Astrocyte (in vitro differentiated cells and primary cell): ENCODE data around the gene MAN1B1. TPM values are rescaled to one million over a fixed set of nuclear protein-coding genes. Genes with fewer than 3 reads are reported as not detected.

Source experiments
- DNase-seq: peaks from one replicate; pipeline ENCODE4 v3.0.0-alpha.2; 2010; ENCODE audit warnings: low read depth
- FAIRE-seq: peaks from 2 replicates; lab custom pipeline; 2011; peaks lifted over from hg19 to GRCh38; lab: Jason Lieb, UNC
- H2AFZ ChIP-seq: 2 replicates; pipeline ENCODE4 v1.6.0; 2012; ENCODE audit warnings: low read depth, low read length, inconsistent platforms
- H3K27ac ChIP-seq: 2 replicates; pipeline ENCODE4 v1.5.1; 2011; ENCODE audit warnings: low read depth, low read length, inconsistent platforms
- H3K27me3 ChIP-seq: 2 replicates; pipeline ENCODE4 v1.6.0; 2011; ENCODE audit warnings: low read length, inconsistent platforms; ENCODE audit not compliant: insufficient read depth
- H3K36me3 ChIP-seq: 2 replicates; pipeline ENCODE4 v1.5.1; 2011; ENCODE audit warnings: low read length, inconsistent platforms; ENCODE audit not compliant: insufficient read depth
- H3K4me1 ChIP-seq: 2 replicates; pipeline ENCODE4 v1.5.1; 2011; ENCODE audit warnings: low read length, inconsistent platforms; ENCODE audit not compliant: insufficient read depth
- H3K4me2 ChIP-seq: 2 replicates; pipeline ENCODE4 v1.6.0; 2012; ENCODE audit warnings: low read length, inconsistent platforms
- H3K4me3 ChIP-seq: 2 replicates; pipeline ENCODE4 v1.5.1; 2011; ENCODE audit warnings: low read depth, mild to moderate bottlenecking, low read length, inconsistent platforms; ENCODE audit not compliant: insufficient read depth
- H3K79me2 ChIP-seq: 2 replicates; pipeline ENCODE4 v1.6.0; 2012; ENCODE audit warnings: mild to moderate bottlenecking, low read length, inconsistent platforms; ENCODE audit not compliant: insufficient read depth
- H3K9ac ChIP-seq: 2 replicates; pipeline ENCODE4 v1.6.0; 2012; ENCODE audit warnings: mild to moderate bottlenecking, low read length, inconsistent platforms
- H3K9me3 ChIP-seq: 2 replicates; pipeline ENCODE4 v1.5.1; 2012; ENCODE audit warnings: low read depth, mild to moderate bottlenecking, low read length, inconsistent platforms; ENCODE audit not compliant: insufficient read depth
- H4K20me1 ChIP-seq: 2 replicates; pipeline ENCODE4 v1.6.0; 2012; ENCODE audit warnings: low read length, inconsistent platforms; ENCODE audit not compliant: insufficient read depth
- H3K27ac Mint-ChIP-seq: one replicate; pipeline ENCODE4 v1.8.0; 2021; ENCODE audit warnings: mild to moderate bottlenecking, mixed read lengths; ENCODE audit not compliant: unreplicated experiment
- H3K27me3 Mint-ChIP-seq: one replicate; pipeline ENCODE4 v1.8.0; 2021; ENCODE audit warnings: low read depth, mixed read lengths; ENCODE audit not compliant: unreplicated experiment
- H3K36me3 Mint-ChIP-seq: one replicate; pipeline ENCODE4 v1.8.0; 2021; ENCODE audit warnings: low read depth, mixed read lengths; ENCODE audit not compliant: unreplicated experiment
- H3K4me1 Mint-ChIP-seq: one replicate; pipeline ENCODE4 v1.8.0; 2021; ENCODE audit warnings: low read depth, mixed read lengths; ENCODE audit not compliant: unreplicated experiment
- H3K4me3 Mint-ChIP-seq: one replicate; pipeline ENCODE4 v1.8.0; 2021; ENCODE audit warnings: mild to moderate bottlenecking, moderate library complexity, mixed read lengths; ENCODE audit not compliant: unreplicated experiment
- H3K9me3 Mint-ChIP-seq: one replicate; pipeline ENCODE4 v1.8.0; 2021; ENCODE audit warnings: mild to moderate bottlenecking, mixed read lengths; ENCODE audit not compliant: unreplicated experiment
- CTCF ChIP-seq: IDR thresholded peaks from 2 replicates; pipeline ENCODE4 v1.5.1; 2011; ENCODE audit warnings: low read depth, mild to moderate bottlenecking, inconsistent platforms, low read length, moderate library complexity; ENCODE audit not compliant: insufficient read depth
- EZH2 ChIP-seq: IDR thresholded peaks from 2 replicates; pipeline ENCODE4 v1.6.1; 2012; ENCODE audit warnings: mild to moderate bottlenecking, low read length, inconsistent platforms; ENCODE audit not compliant: insufficient read depth
- total RNA-seq: library from RNA; stranded (reverse); gene quantifications from 2 replicates; pipeline ENCODE4 v1.2.1, GENCODE V29; 2021

MAN1B1 gene
- total RNA-seq, 1 donor from 2014 or later = 69.2 TPM

DNA sequence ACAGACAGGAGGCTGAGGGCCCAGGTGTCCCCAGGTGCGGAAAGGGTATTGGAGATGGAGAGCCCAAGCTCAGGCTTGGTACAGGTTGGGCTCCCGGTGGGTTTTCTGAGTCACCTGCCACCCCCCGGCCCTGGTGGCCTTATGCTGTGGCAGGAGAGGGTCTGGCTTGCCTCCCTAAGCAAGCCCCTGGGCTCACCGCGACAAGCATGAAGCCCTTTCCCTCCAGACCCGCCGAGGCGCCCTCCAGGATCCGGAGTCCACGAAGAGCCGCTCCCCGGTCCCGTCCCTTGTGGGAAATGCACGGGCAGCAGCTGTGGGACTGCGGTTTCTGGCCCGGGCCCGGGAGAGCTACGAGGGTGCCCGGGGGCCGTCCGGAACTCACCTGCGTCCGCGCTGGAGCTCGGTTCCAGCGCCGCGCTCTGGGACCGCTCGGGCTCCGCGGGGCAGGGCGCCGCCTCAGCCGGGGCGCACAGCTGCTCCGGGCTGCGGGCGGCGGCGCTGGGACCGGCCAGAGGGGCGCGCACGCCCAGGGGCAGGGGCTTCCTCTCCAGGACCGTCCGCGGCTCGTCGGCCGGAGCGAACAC is 17.2 kb upstream of the MAN1B1 start:
- Histone ChIP-seq H3K27me3 (no peaks in the 10 kb centered on the region), H3K4me3 (peak overlapping the region; percentile 61), H3K36me3 (no peaks in the 10 kb centered on the region), H2AFZ (no peak overlapping the region), H3K79me2 (no peaks in the 10 kb centered on the region), H3K9ac (no peak overlapping the region), H3K4me1 (peaks cover 9% of the 10 kb centered on the region), H3K9me3 (no peaks in the 10 kb centered on the region), H4K20me1 (peaks cover 14% of the 10 kb centered on the region), H3K4me2 (peak overlapping the region; percentile 86), H3K27ac (no peak overlapping the region)
- Mint-ChIP-seq H3K27ac (no peak overlapping the region), H3K9me3 (no peaks in the 10 kb centered on the region), H3K4me3 (no peak overlapping the region), H3K27me3 (peaks cover 19% of the 10 kb centered on the region), H3K36me3 (peaks cover 3% of the 10 kb centered on the region), H3K4me1 (no peaks in the 10 kb centered on the region)
- FAIRE-seq (no peak), DNase-seq (no peak)
- TF ChIP-seq EZH2 = no peak
- TF ChIP-seq CTCF = no peak

- Histone ChIP-seq H3K9ac (peak within 1 kb of the TSS; percentile 27), H4K20me1 (peaks cover 14% of the 10 kb centered on the region), H3K9me3 (no peaks in the 10 kb centered on the region), H3K79me2 (no peaks in the 10 kb centered on the region), H3K4me2 (peak within 1 kb of the TSS; percentile 86), H3K4me1 (peaks cover 9% of the 10 kb centered on the region), H3K27me3 (no peaks in the 10 kb centered on the region), H2AFZ (peak within 1 kb of the TSS; percentile 75), H3K36me3 (no peaks in the 10 kb centered on the region), H3K4me3 (peak within 1 kb of the TSS; percentile 61), H3K27ac (no peak within 1 kb of the TSS)
- Mint-ChIP-seq H3K9me3 (no peaks in the 10 kb centered on the region), H3K27ac (no peak within 1 kb of the TSS), H3K4me3 (peak within 1 kb of the TSS; percentile 71), H3K4me1 (no peaks in the 10 kb centered on the region), H3K27me3 (peaks cover 26% of the 10 kb centered on the region), H3K36me3 (peaks cover 3% of the 10 kb centered on the region)
- no peak for TF ChIP-seq EZH2
- TF ChIP-seq CTCF = no peak
- peak; percentile 73 for DNase-seq
- no peak for FAIRE-seq
Measured at GRCh38 chr9:137070201-137070905, 16.4 kb upstream of the MAN1B1 start, which contains the start of gene SAPCD2. TSS of gene SAPCD2 (minus strand) at chr9:137070557. CDS start at chr9:137070460, 97 bp downstream.

- peaks cover 14% of the 10 kb centered on the region for H4K20me1 ChIP-seq
- no peaks in the 10 kb centered on the region for H3K27me3 ChIP-seq
- Mint-ChIP-seq H3K4me3 (peak overlapping the region; percentile 71), H3K36me3 (peaks cover 3% of the 10 kb centered on the region), H3K27me3 (peaks cover 26% of the 10 kb centered on the region), H3K27ac (no peak overlapping the region), H3K9me3 (no peaks in the 10 kb centered on the region), H3K4me1 (no peaks in the 10 kb centered on the region)
- H3K4me2 ChIP-seq = peak overlapping the region; percentile 86
- TF ChIP-seq EZH2 (no peak), CTCF (no peak)
- no peaks in the 10 kb centered on the region for H3K9me3 ChIP-seq
- H3K4me3 ChIP-seq = peak overlapping the region; percentile 61
- H3K79me2 ChIP-seq = no peaks in the 10 kb centered on the region
- no peaks in the 10 kb centered on the region for H3K36me3 ChIP-seq
- no peak for DNase-seq
- peaks cover 9% of the 10 kb centered on the region for H3K4me1 ChIP-seq
- H3K9ac ChIP-seq = peak overlapping the region; percentile 27
- peak overlapping the region; percentile 75 for H2AFZ ChIP-seq
- no peak for FAIRE-seq
- H3K27ac ChIP-seq = no peak overlapping the region
Measured at GRCh38 chr9:137070906-137071275, 15.9 kb upstream of the MAN1B1 start.
